ENCODE data around the gene MT4. TPM values are rescaled to one million over a fixed set of nuclear protein-coding genes. Genes with fewer than 3 reads are reported as not detected.

MT4 gene
- total and polyA plus RNA-seq, 8 donors, result not detected

GRCh38 chr16:56607675-56608042 is 42.8 kb downstream of the MT4 start:
- intact Hi-C loops (cut with DNase I; ENCODE audit: low total_unique reads), result no loop called here
- Histone ChIP-seq H3K36me3 (no peaks in the 10 kb centered on the region), H3K27ac (peak overlapping the region; percentile 88 to 96 (median 92)), H3K4me3 (peak overlapping the region; percentile 58 to 78 (median 66)), H3K9me3 (no peaks in the 10 kb centered on the region), H3K27me3 (no peaks in the 10 kb centered on the region), H3K4me1 (peaks cover 35 to 57% (median 51%) of the 10 kb centered on the region in 4 donors)
- TF ChIP-seq CTCF (IDR thresholded peaks at IDR 0.05) (no peak), POLR2AphosphoS5 (IDR thresholded peaks at IDR 0.05) (no peak), EP300 (IDR thresholded peaks at IDR 0.05) (no peak), POLR2A (IDR thresholded peaks at IDR 0.05) (no peak)
- no peak for DNase-seq
- 64 to 80% (median 69%) methylated on average over 2 of the region's 2 CpGs for WGBS, 5 donors

GRCh38 chr16:56608043-56608875 is 43.4 kb downstream of the MT4 start, which contains the start of gene MT2A:
Gene MT2A (plus strand): TSS chr16:56608584. CDS start chr16:56608656, 72 bp downstream.
- Histone ChIP-seq H3K36me3 (no peaks in the 10 kb centered on the region), H3K4me1 (peaks cover 35 to 57% (median 51%) of the 10 kb centered on the region in 4 donors), H3K9me3 (no peaks in the 10 kb centered on the region), H3K27me3 (no peaks in the 10 kb centered on the region), H3K4me3 (peak within 1 kb of the TSS; percentile 58 to 78 (median 66)), H3K27ac (peak within 1 kb of the TSS; percentile 88 to 96 (median 92))
- intact Hi-C loops (cut with DNase I; ENCODE audit: low total_unique reads), result no loop called here
- DNase-seq, result peak; percentile 97 to 98
- WGBS, 5 donors, result 5 to 18% (median 7%) methylated on average over 16 to 62 of the region's 62 CpGs
- TF ChIP-seq CTCF (IDR thresholded peaks at IDR 0.05), result no peak
- peak; percentile 94 for TF ChIP-seq EP300 (IDR thresholded peaks at IDR 0.05)
- peak; percentile 84 to 98 (median 97) for TF ChIP-seq POLR2AphosphoS5 (IDR thresholded peaks at IDR 0.05)
- peak in 1 of 4 donors; percentile 61 for TF ChIP-seq POLR2A (IDR thresholded peaks at IDR 0.05)

GRCh38 chr16:56608876-56609462 is 44.1 kb downstream of the MT4 start:
- Histone ChIP-seq H3K36me3 (no peaks in the 10 kb centered on the region), H3K4me3 (peak overlapping the region; percentile 58 to 78 (median 66)), H3K9me3 (no peaks in the 10 kb centered on the region), H3K27ac (peak overlapping the region; percentile 88 to 96 (median 92)), H3K4me1 (peaks cover 35 to 57% (median 51%) of the 10 kb centered on the region in 4 donors), H3K27me3 (no peaks in the 10 kb centered on the region)
- peak in 1 of 2 donors; percentile 30 for DNase-seq
- WGBS, 5 donors, result 0 to 1% (median 1%) methylated on average over 21 of the region's 21 CpGs
- intact Hi-C loops (cut with DNase I; ENCODE audit: low total_unique reads), result no loop called here
- TF ChIP-seq POLR2AphosphoS5 (IDR thresholded peaks at IDR 0.05) (peak in 2 of 3 donors; percentile 2 to 22), POLR2A (IDR thresholded peaks at IDR 0.05) (no peak), CTCF (IDR thresholded peaks at IDR 0.05) (no peak), EP300 (IDR thresholded peaks at IDR 0.05) (no peak)

- Histone ChIP-seq H3K27me3 (no peaks in the 10 kb centered on the region), H3K36me3 (no peaks in the 10 kb centered on the region), H3K9me3 (no peaks in the 10 kb centered on the region), H3K27ac (peak overlapping the region; percentile 88 to 96 (median 92)), H3K4me3 (peak overlapping the region; percentile 58 to 78 (median 66)), H3K4me1 (peaks cover 35 to 57% (median 52%) of the 10 kb centered on the region in 4 donors)
- intact Hi-C loops (cut with DNase I; ENCODE audit: low total_unique reads), result no loop called here
- DNase-seq, result peak; percentile 81 to 95
- TF ChIP-seq CTCF (IDR thresholded peaks at IDR 0.05) (no peak), POLR2AphosphoS5 (IDR thresholded peaks at IDR 0.05) (peak; percentile 35 to 83 (median 77))
- 0 to 1% (median 1%) methylated on average over 6 of the region's 6 CpGs for WGBS, 5 donors
Observed at GRCh38 chr16:56609463-56609921, 44.6 kb downstream of the MT4 start.

All from stomach (tissue), 9 donors.